ENCODE data around the gene SLC9A2.

The SLC9A2 gene

DNA sequence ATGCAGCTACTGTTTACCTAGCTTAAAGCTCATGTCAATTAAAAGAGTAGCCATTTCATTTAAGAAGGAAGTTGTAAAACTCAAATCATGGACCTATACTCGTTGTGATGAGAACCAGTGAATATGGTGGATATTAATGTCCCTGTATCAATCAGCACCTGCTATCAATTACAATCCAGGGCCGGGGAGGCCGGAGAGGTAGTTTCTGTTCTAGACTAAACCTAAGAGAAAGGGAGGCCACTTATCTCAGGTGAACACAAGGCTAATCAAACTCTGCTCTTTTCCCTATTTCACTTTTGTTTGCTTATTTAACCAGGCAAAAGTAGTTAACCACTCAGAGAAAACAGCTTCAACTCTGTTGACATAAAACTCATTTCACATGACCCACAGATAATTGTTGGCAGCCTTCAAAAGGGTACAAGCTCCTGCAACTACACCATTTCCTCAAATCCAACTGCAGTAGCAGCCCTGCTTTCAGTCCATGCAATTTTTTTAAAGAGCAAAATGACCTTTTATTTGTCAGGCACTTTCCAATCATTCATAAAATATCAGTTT, 27.8 kb upstream of the SLC9A2 start:
- Histone ChIP-seq H3K4me2 (no peak overlapping the region), H4K20me1 (no peaks in the 10 kb centered on the region), H3K9ac (no peak overlapping the region), H3K36me3 (no peaks in the 10 kb centered on the region), H3K27me3 (no peaks in the 10 kb centered on the region), H3K27ac (no peak overlapping the region), H3K4me1 (peaks cover 5% of the 10 kb centered on the region; the same call in 1 of the 2 replicates), H3K9me3 (no peaks in the 10 kb centered on the region), H3K4me3 (no peak overlapping the region)
- no peak for TF ChIP-seq Cebpa-rat (IDR thresholded peaks at IDR 0.05)

GRCh38 chr2:102592601-102593000, 26.8 kb upstream of the SLC9A2 start:
- no peak overlapping the region for H3K4me3 ChIP-seq
- no peaks in the 10 kb centered on the region for H3K9me3 ChIP-seq
- H3K27ac ChIP-seq: no peak overlapping the region
- peaks cover 5% of the 10 kb centered on the region; the same call in 1 of the 2 replicates for H3K4me1 ChIP-seq
- no peak overlapping the region for H3K9ac ChIP-seq
- TF ChIP-seq Cebpa-rat (IDR thresholded peaks at IDR 0.05): no peak
- no peaks in the 10 kb centered on the region for H3K36me3 ChIP-seq
- H4K20me1 ChIP-seq: no peaks in the 10 kb centered on the region
- H3K4me2 ChIP-seq: no peak overlapping the region
- H3K27me3 ChIP-seq: no peaks in the 10 kb centered on the region

GRCh38 chr2:102593516-102593915, 25.8 kb upstream of the SLC9A2 start:
- H3K27me3 ChIP-seq: no peaks in the 10 kb centered on the region
- 0 out of 2 replicates have a peak, but pooled peaks cover under 1% of the 10 kb centered on the region for H3K4me1 ChIP-seq
- H4K20me1 ChIP-seq: no peaks in the 10 kb centered on the region
- no peaks in the 10 kb centered on the region for H3K36me3 ChIP-seq
- H3K4me3 ChIP-seq: no peak overlapping the region
- no peak overlapping the region for H3K4me2 ChIP-seq
- no peaks in the 10 kb centered on the region for H3K9me3 ChIP-seq
- H3K27ac ChIP-seq: no peak overlapping the region
- no peak for TF ChIP-seq Cebpa-rat (IDR thresholded peaks at IDR 0.05)
- H3K9ac ChIP-seq: no peak overlapping the region

- Histone ChIP-seq H3K9me3 (no peaks in the 10 kb centered on the region), H3K27me3 (no peaks in the 10 kb centered on the region), H3K9ac (no peak overlapping the region), H3K4me1 (no peaks in the 10 kb centered on the region), H3K4me2 (no peak overlapping the region), H3K4me3 (no peak overlapping the region), H4K20me1 (no peaks in the 10 kb centered on the region), H3K36me3 (no peaks in the 10 kb centered on the region), H3K27ac (no peak overlapping the region)
- TF ChIP-seq Cebpa-rat (IDR thresholded peaks at IDR 0.05): no peak
Observed at GRCh38 chr2:102594445-102595016, 24.8 kb upstream of the SLC9A2 start.

DNA sequence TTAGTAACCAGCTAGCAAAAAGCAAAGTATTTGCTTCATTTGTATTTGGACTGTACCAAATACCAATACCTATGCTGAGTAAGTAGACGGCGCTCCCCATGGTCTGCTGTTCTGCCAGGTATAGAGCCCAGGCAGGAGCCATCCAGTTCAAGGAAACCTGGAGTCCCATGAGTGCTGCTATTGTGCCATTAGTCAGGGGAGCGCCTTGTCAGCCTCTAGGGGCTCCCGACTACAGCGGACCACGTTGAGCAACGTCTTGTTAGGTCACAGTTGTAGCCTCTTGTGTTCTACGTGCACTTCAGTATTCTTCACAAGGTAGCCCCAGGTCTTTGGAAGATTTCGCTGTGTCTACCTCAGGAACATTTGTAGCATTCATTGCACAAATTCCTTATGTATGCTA, 21.6 kb upstream of the SLC9A2 start:
- no peaks in the 10 kb centered on the region for H4K20me1 ChIP-seq

GRCh38 chr2:102599486-102599885, 19.9 kb upstream of the SLC9A2 start:
- Histone ChIP-seq H3K4me1 (no peaks in the 10 kb centered on the region), H3K4me3 (no peak overlapping the region), H4K20me1 (no peaks in the 10 kb centered on the region), H3K4me2 (no peak overlapping the region), H3K27me3 (no peaks in the 10 kb centered on the region), H3K9ac (no peak overlapping the region), H3K27ac (no peak overlapping the region), H3K36me3 (no peaks in the 10 kb centered on the region), H3K9me3 (0 out of 2 replicates have a peak, but pooled peaks cover 3% of the 10 kb centered on the region)
- no peak for TF ChIP-seq Cebpa-rat (IDR thresholded peaks at IDR 0.05)

More for the DNA sequence above, 21.6 kb upstream of the SLC9A2 start:
- no peak overlapping the region for H3K4me2 ChIP-seq
- no peak overlapping the region for H3K4me3 ChIP-seq
- TF ChIP-seq Cebpa-rat (IDR thresholded peaks at IDR 0.05): no peak
- 0 out of 2 replicates have a peak, but pooled peaks cover 3% of the 10 kb centered on the region for H3K9me3 ChIP-seq
- H3K9ac ChIP-seq: no peak overlapping the region
- H3K4me1 ChIP-seq: no peaks in the 10 kb centered on the region
- H3K27ac ChIP-seq: no peak overlapping the region
- H3K27me3 ChIP-seq: no peaks in the 10 kb centered on the region
- H3K36me3 ChIP-seq: no peaks in the 10 kb centered on the region

DNA sequence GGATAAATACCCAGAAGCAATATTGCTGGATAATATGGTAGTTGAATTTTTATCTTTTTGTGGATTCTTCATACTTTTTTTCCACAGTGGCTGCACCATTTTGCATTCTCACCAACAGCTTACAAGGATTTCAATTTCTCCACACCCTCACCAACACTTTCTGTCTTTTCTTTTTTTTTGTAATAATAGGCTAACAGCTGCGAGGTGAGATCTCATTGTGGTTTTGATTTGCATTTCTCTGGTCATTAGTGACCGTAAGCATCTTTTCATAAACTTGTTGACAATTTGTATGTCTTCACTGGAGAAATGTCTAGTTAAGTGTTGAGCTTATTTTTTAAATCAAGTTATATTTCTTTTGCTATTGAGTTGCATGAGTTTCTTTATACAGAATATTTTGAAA, 17.6 kb upstream of the SLC9A2 start:
- no peak overlapping the region for H3K27ac ChIP-seq
- TF ChIP-seq Cebpa-rat (IDR thresholded peaks at IDR 0.05): no peak
- no peak overlapping the region for H3K9ac ChIP-seq
- no peaks in the 10 kb centered on the region for H3K36me3 ChIP-seq
- H4K20me1 ChIP-seq: no peaks in the 10 kb centered on the region
- H3K4me1 ChIP-seq: no peaks in the 10 kb centered on the region
- H3K4me3 ChIP-seq: no peak overlapping the region
- 0 out of 2 replicates have a peak, but pooled peaks cover 3% of the 10 kb centered on the region for H3K9me3 ChIP-seq
- no peak overlapping the region for H3K4me2 ChIP-seq
- no peaks in the 10 kb centered on the region for H3K27me3 ChIP-seq

DNA sequence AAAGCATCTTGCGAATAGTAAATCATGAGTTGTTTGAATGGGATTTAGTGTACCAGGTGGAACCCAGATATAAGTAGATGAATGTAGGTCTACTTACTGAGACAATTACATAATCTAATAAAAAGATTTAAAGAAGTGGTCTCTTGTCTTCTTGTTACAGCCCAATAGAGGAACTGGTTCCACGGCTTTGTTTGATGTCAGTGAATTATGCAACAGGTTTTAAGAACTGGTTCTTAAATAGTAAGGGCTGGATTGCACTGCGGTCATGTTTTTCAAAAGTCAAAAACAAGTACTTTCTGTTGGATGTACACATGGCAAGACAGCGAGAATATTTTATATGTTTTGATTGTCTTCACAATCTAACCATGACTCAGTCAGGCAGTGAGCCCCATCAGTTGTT, 15.4 kb upstream of the SLC9A2 start:
- Histone ChIP-seq H4K20me1 (no peaks in the 10 kb centered on the region), H3K27me3 (no peaks in the 10 kb centered on the region), H3K9ac (no peak overlapping the region), H3K4me2 (no peak overlapping the region), H3K36me3 (no peaks in the 10 kb centered on the region), H3K4me3 (no peak overlapping the region), H3K4me1 (no peaks in the 10 kb centered on the region), H3K9me3 (0 out of 2 replicates have a peak, but pooled peaks cover 3% of the 10 kb centered on the region), H3K27ac (no peak overlapping the region)
- no peak for TF ChIP-seq Cebpa-rat (IDR thresholded peaks at IDR 0.05)

- Histone ChIP-seq H3K4me3 (no peak overlapping the region), H4K20me1 (no peaks in the 10 kb centered on the region), H3K27me3 (no peaks in the 10 kb centered on the region), H3K4me1 (no peaks in the 10 kb centered on the region), H3K4me2 (no peak overlapping the region), H3K9ac (no peak overlapping the region), H3K36me3 (no peaks in the 10 kb centered on the region), H3K9me3 (0 out of 2 replicates have a peak, but pooled peaks cover 3% of the 10 kb centered on the region), H3K27ac (no peak overlapping the region)
- no peak for TF ChIP-seq Cebpa-rat (IDR thresholded peaks at IDR 0.05)
Observed at GRCh38 chr2:102604769-102605168, 14.6 kb upstream of the SLC9A2 start.

- no peaks in the 10 kb centered on the region for H3K4me1 ChIP-seq
- no peaks in the 10 kb centered on the region for H3K36me3 ChIP-seq
- H3K9me3 ChIP-seq: 0 out of 2 replicates have a peak, but pooled peaks cover under 1% of the 10 kb centered on the region
- H3K9ac ChIP-seq: no peak overlapping the region
- no peak overlapping the region for H3K4me2 ChIP-seq
- TF ChIP-seq Cebpa-rat (IDR thresholded peaks at IDR 0.05): no peak
- no peak overlapping the region for H3K27ac ChIP-seq
- no peaks in the 10 kb centered on the region for H4K20me1 ChIP-seq
- no peak overlapping the region for H3K4me3 ChIP-seq
- H3K27me3 ChIP-seq: no peaks in the 10 kb centered on the region
Observed at GRCh38 chr2:102606353-102606752, 13.0 kb upstream of the SLC9A2 start.

Measured in BLaER1 (cell line).